Liver (tissue), 9 donors: ENCODE data around the gene PDZRN4. TPM values are rescaled to one million over a fixed set of nuclear protein-coding genes. Genes with fewer than 3 reads are reported as not detected.

Source experiments
- DNase-seq: peaks from one replicate; pipeline ENCODE4 v3.0.0-alpha.2; 2017; ENCODE audit warnings: low spot score
- H3K27ac ChIP-seq, 2 donors: one replicate each; pipeline ENCODE4 v1.7.0; 2013; ENCODE audit warnings: inconsistent platforms in 2 of 2, low read length in 2 of 2, control low read depth in 1 of 2, low read depth in 1 of 2, mild to moderate bottlenecking in 1 of 2
- H3K27me3 ChIP-seq, 4 donors: one replicate each; pipeline versions ENCODE4 v1.6.1 to v1.7.0; 2013; ENCODE audit warnings: low read length in 3 of 4, inconsistent platforms in 1 of 4, mild to moderate bottlenecking in 1 of 4, moderate library complexity in 1 of 4; ENCODE audit not compliant: control insufficient read depth in 4 of 4, insufficient read depth in 4 of 4
- H3K36me3 ChIP-seq, 4 donors: one replicate each; pipeline versions ENCODE4 v1.6.1 to v1.7.0; 2013; ENCODE audit warnings: low read length in 3 of 4, mild to moderate bottlenecking in 3 of 4, low read depth in 1 of 4, moderate library complexity in 1 of 4; ENCODE audit not compliant: control insufficient read depth in 4 of 4, insufficient read depth in 3 of 4
- H3K4me1 ChIP-seq, 4 donors: one replicate each; pipeline versions ENCODE4 v1.6.1 to v1.7.0; 2013; ENCODE audit warnings: low read length in 3 of 4, mild to moderate bottlenecking in 3 of 4, moderate library complexity in 1 of 4; ENCODE audit not compliant: control insufficient read depth in 4 of 4, insufficient read depth in 4 of 4
- H3K4me3 ChIP-seq, 3 donors: one replicate each; pipeline versions ENCODE4 v1.6.1 to v1.7.0; 2013; ENCODE audit warnings: low read length in 3 of 3, control low read depth in 1 of 3, low read depth in 1 of 3, mild to moderate bottlenecking in 1 of 3
- H3K9ac ChIP-seq, 2 donors: one replicate each; pipeline ENCODE4 v1.7.0; 2013; ENCODE audit warnings: low read length in 2 of 2, mild to moderate bottlenecking in 2 of 2, moderate library complexity in 2 of 2, control low read depth in 1 of 2, low read depth in 1 of 2
- H3K9me3 ChIP-seq, 4 donors: one replicate each; pipeline versions ENCODE4 v1.6.1 to v1.7.0; 2013; ENCODE audit warnings: low read length in 3 of 4; ENCODE audit not compliant: control insufficient read depth in 4 of 4
- EGR1 ChIP-seq, 2 donors: IDR thresholded peaks; 2 replicates each; pipeline ENCODE4 v1.6.1; 2016 to 2018; ENCODE audit warnings: antibody characterized with exemption in 2 of 2, low read depth in 2 of 2
- FOXA2 ChIP-seq: IDR thresholded peaks from 2 replicates; pipeline ENCODE4 v1.6.1; 2016; ENCODE audit warnings: antibody characterized with exemption
- GABPA ChIP-seq, 2 donors: IDR thresholded peaks in 1 of 2; conservative IDR thresholded peaks in 1 of 2; 2 replicates each; pipeline ENCODE4 v1.6.1; 2016; ENCODE audit warnings: antibody characterized with exemption in 2 of 2, mild to moderate bottlenecking in 1 of 2, moderate library complexity in 1 of 2
- HNF4A ChIP-seq, 2 donors: conservative IDR thresholded peaks; 2 replicates each; pipeline ENCODE4 v1.6.1; 2016; ENCODE audit warnings: antibody characterized with exemption in 2 of 2, mild to moderate bottlenecking in 2 of 2
- HNF4G ChIP-seq: IDR thresholded peaks from 2 replicates; pipeline ENCODE4 v1.6.1; 2016; ENCODE audit warnings: antibody characterized with exemption
- JUND ChIP-seq, 2 donors: IDR thresholded peaks; 2 replicates each; pipeline ENCODE4 v1.6.1; 2016; ENCODE audit warnings: antibody characterized with exemption in 2 of 2
- NR2F2 ChIP-seq: IDR thresholded peaks from 2 replicates; pipeline ENCODE4 v1.6.1; 2016; ENCODE audit warnings: antibody characterized with exemption
- RAD21 ChIP-seq, 2 donors: IDR thresholded peaks; 2 replicates each; pipeline ENCODE4 v1.6.1; 2016; ENCODE audit warnings: antibody characterized with exemption in 2 of 2, mild to moderate bottlenecking in 2 of 2
- RXRA ChIP-seq, 2 donors: IDR thresholded peaks; 2 replicates each; pipeline ENCODE4 v1.6.1; 2017 to 2018; ENCODE audit warnings: antibody characterized with exemption in 2 of 2, mild to moderate bottlenecking in 1 of 2
- SP1 ChIP-seq: IDR thresholded peaks from 2 replicates; pipeline ENCODE4 v1.6.1; 2018; ENCODE audit warnings: antibody characterized with exemption, mild to moderate bottlenecking
- TAF1 ChIP-seq: conservative IDR thresholded peaks from 2 replicates; pipeline ENCODE4 v1.6.1; 2016; ENCODE audit warnings: antibody characterized with exemption, mild to moderate bottlenecking
- YY1 ChIP-seq: IDR thresholded peaks from 2 replicates; pipeline ENCODE4 v1.6.1; 2016; ENCODE audit warnings: antibody characterized with exemption, mild to moderate bottlenecking
- WGBS: extraction: QIAGEN DNeasy Blood & Tissue Kit; methylation state at CpG from one replicate; pipeline ENCODE4 v1.1.7; 2013; 5-methylcytosine and 5-hydroxymethylcytosine counted together
- polyA plus RNA-seq, 2 donors: library from polyadenylated mRNA; stranded (reverse) in 1 of 2; unstranded in 1 of 2; fragments of 200-250 nt in 1 of 2; fragments of >200 nt in 1 of 2; fragmentation: Nextera tagmentation in 1 of 2; extraction: Ambion mirVana in 1 of 2; gene quantifications; one replicate each; pipeline versions ENCODE4 v1.2.1 to v1.2.3, GENCODE V29; 2013 to 2015
- total RNA-seq, 2 donors: library from RNA; depleted of rRNA; stranded (reverse); fragments of >200 nt; gene quantifications; one replicate each; pipeline ENCODE4 v1.2.3, GENCODE V29; 2014
- TF ChIP-seq, protein P1 (sequence below): fragments of 150-350 bp; IDR thresholded peaks from 2 replicates; pipeline ENCODE4 v1.5.1; 2017; ENCODE audit warnings: improper control_type of control experiment, low read depth, low read length; ENCODE audit not compliant: missing input control
- TF ChIP-seq, protein P2 (sequence below): IDR thresholded peaks from 2 replicates; pipeline ENCODE4 v1.6.1; 2016; ENCODE audit warnings: antibody characterized with exemption
- TF ChIP-seq, protein P3 (sequence below): IDR thresholded peaks from 2 replicates; pipeline ENCODE4 v1.6.1; 2016; ENCODE audit warnings: antibody characterized with exemption
- TF ChIP-seq, protein P4 (sequence below): IDR thresholded peaks from 2 replicates; pipeline ENCODE4 v1.6.1; 2016; ENCODE audit warnings: antibody characterized with exemption, mild to moderate bottlenecking
- TF ChIP-seq, protein P5 (sequence below): IDR thresholded peaks from 2 replicates; pipeline ENCODE4 v1.6.1; 2016; ENCODE audit warnings: antibody characterized with exemption
- donor health status: healthy.
- donor health status: healthy.
- donor health status: healthy.
- donor health status: healthy.
- donor health status: healthy.

The PDZRN4 gene
- total and polyA plus RNA-seq, 4 donors: 0.11 to 1.1 (median 0.24) TPM

DNA sequence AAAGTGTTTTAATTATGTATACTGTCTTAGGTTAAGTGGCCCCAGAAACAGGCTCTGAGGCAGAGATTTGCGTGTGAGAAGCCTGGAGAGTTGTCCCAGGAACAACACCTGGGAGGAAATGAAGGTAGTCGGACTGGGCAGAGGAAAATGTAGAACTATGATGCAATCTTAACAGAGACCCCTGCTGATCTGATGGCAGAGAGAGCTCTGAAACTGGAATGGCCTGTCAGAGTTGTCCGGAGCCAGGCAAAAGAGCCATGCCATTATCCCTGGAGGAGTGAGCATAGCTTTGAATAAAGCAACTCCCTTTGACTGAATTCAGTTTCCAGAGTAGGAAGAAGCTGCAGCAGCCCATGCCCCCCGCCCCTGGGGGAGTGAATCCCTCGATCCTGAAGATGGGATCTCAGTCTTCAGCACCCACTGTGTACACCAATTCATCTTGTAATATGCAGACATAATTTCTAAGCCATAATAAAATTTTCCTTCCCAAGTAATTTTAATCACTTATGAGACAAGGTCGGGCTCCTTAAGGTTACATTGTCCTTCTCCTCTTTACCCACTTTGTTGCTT is 264.8 kb downstream of the PDZRN4 start:
- H3K27me3 ChIP-seq: no peaks in the 10 kb centered on the region
- no peak overlapping the region for H3K9ac ChIP-seq
- H3K9me3 ChIP-seq: no peaks in the 10 kb centered on the region
- no peaks in the 10 kb centered on the region for H3K4me1 ChIP-seq
- TF ChIP-seq HNF4A (conservative IDR thresholded peaks at IDR 0.05) (no peak), RAD21 (IDR thresholded peaks at IDR 0.05) (no peak), YY1 (no peak), SP1 (no peak), TAF1 (no peak), RXRA (IDR thresholded peaks at IDR 0.05) (no peak), EGR1 (IDR thresholded peaks at IDR 0.05; ENCODE audit: low read depth in 2 of 2) (no peak)
- TF ChIP-seq, protein P1, sequence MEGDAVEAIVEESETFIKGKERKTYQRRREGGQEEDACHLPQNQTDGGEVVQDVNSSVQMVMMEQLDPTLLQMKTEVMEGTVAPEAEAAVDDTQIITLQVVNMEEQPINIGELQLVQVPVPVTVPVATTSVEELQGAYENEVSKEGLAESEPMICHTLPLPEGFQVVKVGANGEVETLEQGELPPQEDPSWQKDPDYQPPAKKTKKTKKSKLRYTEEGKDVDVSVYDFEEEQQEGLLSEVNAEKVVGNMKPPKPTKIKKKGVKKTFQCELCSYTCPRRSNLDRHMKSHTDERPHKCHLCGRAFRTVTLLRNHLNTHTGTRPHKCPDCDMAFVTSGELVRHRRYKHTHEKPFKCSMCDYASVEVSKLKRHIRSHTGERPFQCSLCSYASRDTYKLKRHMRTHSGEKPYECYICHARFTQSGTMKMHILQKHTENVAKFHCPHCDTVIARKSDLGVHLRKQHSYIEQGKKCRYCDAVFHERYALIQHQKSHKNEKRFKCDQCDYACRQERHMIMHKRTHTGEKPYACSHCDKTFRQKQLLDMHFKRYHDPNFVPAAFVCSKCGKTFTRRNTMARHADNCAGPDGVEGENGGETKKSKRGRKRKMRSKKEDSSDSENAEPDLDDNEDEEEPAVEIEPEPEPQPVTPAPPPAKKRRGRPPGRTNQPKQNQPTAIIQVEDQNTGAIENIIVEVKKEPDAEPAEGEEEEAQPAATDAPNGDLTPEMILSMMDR: no peak
- TF ChIP-seq, protein P2, sequence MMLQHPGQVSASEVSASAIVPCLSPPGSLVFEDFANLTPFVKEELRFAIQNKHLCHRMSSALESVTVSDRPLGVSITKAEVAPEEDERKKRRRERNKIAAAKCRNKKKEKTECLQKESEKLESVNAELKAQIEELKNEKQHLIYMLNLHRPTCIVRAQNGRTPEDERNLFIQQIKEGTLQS: no peak
- TF ChIP-seq, protein P3, sequence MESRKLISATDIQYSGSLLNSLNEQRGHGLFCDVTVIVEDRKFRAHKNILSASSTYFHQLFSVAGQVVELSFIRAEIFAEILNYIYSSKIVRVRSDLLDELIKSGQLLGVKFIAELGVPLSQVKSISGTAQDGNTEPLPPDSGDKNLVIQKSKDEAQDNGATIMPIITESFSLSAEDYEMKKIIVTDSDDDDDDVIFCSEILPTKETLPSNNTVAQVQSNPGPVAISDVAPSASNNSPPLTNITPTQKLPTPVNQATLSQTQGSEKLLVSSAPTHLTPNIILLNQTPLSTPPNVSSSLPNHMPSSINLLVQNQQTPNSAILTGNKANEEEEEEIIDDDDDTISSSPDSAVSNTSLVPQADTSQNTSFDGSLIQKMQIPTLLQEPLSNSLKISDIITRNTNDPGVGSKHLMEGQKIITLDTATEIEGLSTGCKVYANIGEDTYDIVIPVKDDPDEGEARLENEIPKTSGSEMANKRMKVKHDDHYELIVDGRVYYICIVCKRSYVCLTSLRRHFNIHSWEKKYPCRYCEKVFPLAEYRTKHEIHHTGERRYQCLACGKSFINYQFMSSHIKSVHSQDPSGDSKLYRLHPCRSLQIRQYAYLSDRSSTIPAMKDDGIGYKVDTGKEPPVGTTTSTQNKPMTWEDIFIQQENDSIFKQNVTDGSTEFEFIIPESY: no peak
- TF ChIP-seq, protein P4, sequence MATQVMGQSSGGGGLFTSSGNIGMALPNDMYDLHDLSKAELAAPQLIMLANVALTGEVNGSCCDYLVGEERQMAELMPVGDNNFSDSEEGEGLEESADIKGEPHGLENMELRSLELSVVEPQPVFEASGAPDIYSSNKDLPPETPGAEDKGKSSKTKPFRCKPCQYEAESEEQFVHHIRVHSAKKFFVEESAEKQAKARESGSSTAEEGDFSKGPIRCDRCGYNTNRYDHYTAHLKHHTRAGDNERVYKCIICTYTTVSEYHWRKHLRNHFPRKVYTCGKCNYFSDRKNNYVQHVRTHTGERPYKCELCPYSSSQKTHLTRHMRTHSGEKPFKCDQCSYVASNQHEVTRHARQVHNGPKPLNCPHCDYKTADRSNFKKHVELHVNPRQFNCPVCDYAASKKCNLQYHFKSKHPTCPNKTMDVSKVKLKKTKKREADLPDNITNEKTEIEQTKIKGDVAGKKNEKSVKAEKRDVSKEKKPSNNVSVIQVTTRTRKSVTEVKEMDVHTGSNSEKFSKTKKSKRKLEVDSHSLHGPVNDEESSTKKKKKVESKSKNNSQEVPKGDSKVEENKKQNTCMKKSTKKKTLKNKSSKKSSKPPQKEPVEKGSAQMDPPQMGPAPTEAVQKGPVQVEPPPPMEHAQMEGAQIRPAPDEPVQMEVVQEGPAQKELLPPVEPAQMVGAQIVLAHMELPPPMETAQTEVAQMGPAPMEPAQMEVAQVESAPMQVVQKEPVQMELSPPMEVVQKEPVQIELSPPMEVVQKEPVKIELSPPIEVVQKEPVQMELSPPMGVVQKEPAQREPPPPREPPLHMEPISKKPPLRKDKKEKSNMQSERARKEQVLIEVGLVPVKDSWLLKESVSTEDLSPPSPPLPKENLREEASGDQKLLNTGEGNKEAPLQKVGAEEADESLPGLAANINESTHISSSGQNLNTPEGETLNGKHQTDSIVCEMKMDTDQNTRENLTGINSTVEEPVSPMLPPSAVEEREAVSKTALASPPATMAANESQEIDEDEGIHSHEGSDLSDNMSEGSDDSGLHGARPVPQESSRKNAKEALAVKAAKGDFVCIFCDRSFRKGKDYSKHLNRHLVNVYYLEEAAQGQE: no peak
- H3K27ac ChIP-seq: no peak overlapping the region
- DNase-seq: no peak
- 64% methylated on average over 6 of the region's 6 CpGs for WGBS
- H3K4me3 ChIP-seq: no peak overlapping the region
- H3K36me3 ChIP-seq: no peaks in the 10 kb centered on the region

DNA sequence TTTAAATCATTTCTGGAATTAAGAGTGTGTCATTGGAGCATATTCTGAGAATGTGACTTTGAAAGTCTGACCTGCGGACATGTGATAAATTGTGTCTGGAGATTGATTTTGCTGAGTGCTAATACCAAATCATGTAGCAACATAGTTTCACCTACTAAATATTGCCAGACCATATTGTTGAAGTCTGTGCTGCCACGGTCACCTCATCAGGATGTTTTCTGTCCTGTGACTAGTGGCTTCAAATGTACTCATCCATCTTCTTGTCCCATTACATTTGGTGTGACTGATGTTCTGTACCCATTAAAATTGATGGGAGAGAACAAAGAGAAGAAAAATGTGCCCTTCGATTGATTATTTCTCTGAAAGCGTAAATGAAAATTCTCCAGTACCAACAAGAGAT is 265.3 kb downstream of the PDZRN4 start:
- no peak for DNase-seq
- Histone ChIP-seq H3K27ac (no peak overlapping the region), H3K27me3 (no peaks in the 10 kb centered on the region), H3K9ac (no peak overlapping the region), H3K36me3 (no peaks in the 10 kb centered on the region), H3K4me3 (no peak overlapping the region), H3K4me1 (no peaks in the 10 kb centered on the region), H3K9me3 (no peaks in the 10 kb centered on the region)
- WGBS: 88% methylated on average over 4 of the region's 4 CpGs
- TF ChIP-seq RXRA (IDR thresholded peaks at IDR 0.05) (no peak), JUND (IDR thresholded peaks at IDR 0.05) (no peak), TAF1 (no peak), HNF4A (conservative IDR thresholded peaks at IDR 0.05) (no peak), SP1 (no peak), FOXA2 (no peak), RAD21 (IDR thresholded peaks at IDR 0.05) (no peak), HNF4G (no peak), EGR1 (IDR thresholded peaks at IDR 0.05; ENCODE audit: low read depth in 2 of 2) (no peak), YY1 (no peak), NR2F2 (no peak), GABPA (IDR thresholded peaks at IDR 0.05 in 1 of 2, conservative IDR thresholded peaks at IDR 0.05 in 1 of 2) (no peak)
- TF ChIP-seq, protein P1: no peak
- TF ChIP-seq, protein P2: no peak
- TF ChIP-seq, protein P5, sequence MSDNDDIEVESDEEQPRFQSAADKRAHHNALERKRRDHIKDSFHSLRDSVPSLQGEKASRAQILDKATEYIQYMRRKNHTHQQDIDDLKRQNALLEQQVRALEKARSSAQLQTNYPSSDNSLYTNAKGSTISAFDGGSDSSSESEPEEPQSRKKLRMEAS: no peak
